ENCODE data around the gene OCLN.

- TF ChIP-seq POLR2AphosphoS5 (IDR thresholded peaks at IDR 0.05), result no peak
- no peak for TF ChIP-seq CTCF (IDR thresholded peaks at IDR 0.05)
- no peak for TF ChIP-seq POLR2A (IDR thresholded peaks at IDR 0.05)
Measured at GRCh38 chr5:69494452-69494851, 1.9 kb downstream of the OCLN start.
